Fibroblast of the aortic adventitia (primary cell): ENCODE measurements around the gene AHI1. TPM values are rescaled to one million over a fixed set of nuclear protein-coding genes. Genes with fewer than 3 reads are reported as not detected.

Experiments used
- DNase-seq: peaks from one replicate; pipeline ENCODE4 v3.0.0-alpha.2; 2010; ENCODE audit warnings: low read depth
- H3K4me3 ChIP-seq: 2 replicates; pipeline ENCODE4 v1.5.1; 2011; ENCODE audit warnings: low read depth, mild to moderate bottlenecking, control low read depth, low read length, moderate library complexity
- CTCF ChIP-seq: IDR thresholded peaks from 2 replicates; pipeline ENCODE4 v1.5.1; 2011; ENCODE audit warnings: mild to moderate bottlenecking, low read length, control low read depth, inconsistent platforms; ENCODE audit not compliant: insufficient read depth
- total RNA-seq: library from RNA; depleted of rRNA; stranded (reverse); fragments of >200 nt; gene quantifications from 2 replicates; pipeline ENCODE4 v1.2.3, GENCODE V29; 2012; ENCODE audit warnings: low replicate concordance

The AHI1 gene
- total RNA-seq, 1 donor, result 33.4 TPM

GRCh38 chr6:135525594-135525993, 28.1 kb upstream of the AHI1 start:
- DNase-seq, result peak; percentile 28
- H3K4me3 ChIP-seq, result no peak overlapping the region
- no peak for TF ChIP-seq CTCF

- peak; percentile 60 for DNase-seq
- no peak overlapping the region for H3K4me3 ChIP-seq
- no peak for TF ChIP-seq CTCF
These were observed 25.6 kb upstream of the AHI1 start for GRCh38 chr6:135522965-135523692.

GRCh38 chr6:135521431-135521830, 23.9 kb upstream of the AHI1 start:
- TF ChIP-seq CTCF, result no peak
- no peak overlapping the region for H3K4me3 ChIP-seq
- DNase-seq, result no peak

GRCh38 chr6:135520781-135521180, 23.2 kb upstream of the AHI1 start:
- no peak overlapping the region for H3K4me3 ChIP-seq
- no peak for TF ChIP-seq CTCF
- DNase-seq, result no peak

- no peak overlapping the region for H3K4me3 ChIP-seq
- TF ChIP-seq CTCF, result no peak
- DNase-seq, result no peak
These were observed 21.8 kb upstream of the AHI1 start for GRCh38 chr6:135519348-135519747.

- TF ChIP-seq CTCF, result no peak
- no peak overlapping the region for H3K4me3 ChIP-seq
- DNase-seq, result no peak
These were observed 20.0 kb upstream of the AHI1 start for GRCh38 chr6:135517527-135517926.

- TF ChIP-seq CTCF, result no peak
- no peak overlapping the region for H3K4me3 ChIP-seq
- no peak for DNase-seq
These were observed 17.2 kb upstream of the AHI1 start for GRCh38 chr6:135514706-135515105.
